Dedifferentiated amniotic fluid mesenchymal stem cell (primary cell): ENCODE measurements around the gene IRF8.

ENCODE experiments used
- DNase-seq: peaks from one replicate; pipeline ENCODE4 v3.0.0-alpha.2; 2016; ENCODE audit errors: extremely low spot score

The IRF8 gene

GRCh38 chr16:85913141-85913601 lies 14.2 kb downstream of the IRF8 start:
- no peak for DNase-seq

DNA sequence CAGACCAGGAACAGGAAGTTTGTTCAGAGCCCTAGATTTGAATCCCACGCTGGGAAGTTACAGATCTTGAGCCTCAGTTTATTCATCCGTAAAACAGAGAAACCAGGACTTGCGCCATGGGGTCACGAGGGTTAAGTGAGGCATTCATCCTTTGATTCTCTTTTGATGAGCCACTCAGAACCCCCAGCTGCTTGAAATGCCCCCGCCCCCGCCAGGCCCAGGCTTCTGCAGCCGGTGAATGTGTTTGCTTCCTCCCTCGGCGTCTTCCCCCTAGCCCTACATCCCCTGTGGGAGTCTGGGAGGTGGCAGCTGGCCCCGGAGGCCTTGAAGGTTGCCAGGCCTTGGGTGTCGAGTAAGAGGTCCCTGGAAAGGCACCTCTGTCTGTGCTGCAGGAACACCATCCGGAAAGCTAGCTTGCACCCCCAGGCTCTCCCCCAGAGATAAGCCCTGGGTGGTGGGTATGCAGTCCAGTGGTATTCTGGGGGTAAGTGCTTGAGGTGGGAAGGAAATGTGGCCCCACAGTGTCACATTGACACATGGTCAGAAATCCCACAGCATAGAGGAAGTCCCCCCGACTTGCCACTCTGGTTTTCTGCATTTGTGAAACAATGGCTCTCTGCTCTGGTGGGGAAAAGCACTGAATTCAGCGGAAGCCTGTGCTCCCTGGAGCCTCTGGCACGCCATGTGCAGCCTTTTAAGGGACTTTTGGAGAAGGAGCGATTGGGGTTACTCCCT lies 14.9 kb downstream of the IRF8 start:
- DNase-seq: no peak

- no peak for DNase-seq
Observed at GRCh38 chr16:85914423-85914794, 15.4 kb downstream of the IRF8 start.

DNA sequence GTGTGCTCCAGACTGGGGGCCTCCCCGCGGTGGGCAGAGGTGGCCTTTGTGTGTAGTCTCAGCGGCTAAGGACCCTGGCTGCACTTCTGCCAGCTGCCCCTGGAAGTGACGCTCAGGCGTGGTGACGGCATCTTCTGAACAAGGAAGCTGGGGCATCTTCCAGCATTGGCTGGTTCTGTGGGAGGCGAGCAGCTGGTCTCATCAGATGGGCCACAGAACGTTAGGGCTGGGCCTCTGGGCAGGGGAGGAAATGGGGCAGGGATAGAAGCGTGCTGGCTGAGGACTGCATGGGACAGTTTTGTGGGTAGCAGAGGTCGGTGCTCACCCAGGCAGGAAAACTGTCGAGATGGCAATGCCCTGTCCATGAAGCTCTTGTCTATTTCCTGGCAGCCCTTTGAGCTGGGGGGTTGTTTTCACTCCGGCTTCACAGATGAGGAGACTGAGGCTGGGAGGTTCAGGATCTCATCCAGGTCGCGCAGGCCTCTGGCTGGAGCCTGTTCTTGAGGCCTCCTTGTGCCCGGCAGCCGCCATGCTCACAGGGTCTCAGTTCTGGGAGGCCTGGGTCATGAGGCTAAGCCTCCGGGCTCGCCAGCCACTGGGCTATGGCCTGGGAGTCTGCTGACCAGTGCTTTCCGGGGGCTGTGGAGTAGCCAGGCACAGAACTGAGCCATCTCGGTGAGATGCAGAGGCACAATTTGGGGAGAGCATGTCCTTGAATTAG lies 16.3 kb downstream of the IRF8 start:
- no peak for DNase-seq

- no peak for DNase-seq
Observed at GRCh38 chr16:85916141-85916890, 17.4 kb downstream of the IRF8 start.

DNA sequence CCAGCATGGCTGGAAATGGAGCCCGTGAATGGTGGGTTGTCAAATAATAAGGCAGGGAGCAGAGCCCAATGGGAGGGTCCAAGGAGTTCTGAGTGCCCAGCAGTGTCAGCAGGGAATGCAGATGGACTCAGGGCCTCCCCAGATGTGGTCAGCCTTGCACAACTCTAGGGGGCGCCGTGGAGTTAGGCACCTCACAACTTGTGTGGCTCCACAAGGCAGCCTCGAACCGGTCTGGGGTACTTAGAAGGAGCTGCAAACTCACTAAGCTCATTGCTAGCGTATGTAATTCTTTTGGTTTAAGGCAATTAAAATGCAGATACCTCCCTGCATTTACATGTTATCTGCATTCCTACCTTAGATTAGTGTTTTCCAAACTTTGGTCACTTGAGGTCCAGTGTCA lies 18.1 kb downstream of the IRF8 start:
- no peak for DNase-seq

DNA sequence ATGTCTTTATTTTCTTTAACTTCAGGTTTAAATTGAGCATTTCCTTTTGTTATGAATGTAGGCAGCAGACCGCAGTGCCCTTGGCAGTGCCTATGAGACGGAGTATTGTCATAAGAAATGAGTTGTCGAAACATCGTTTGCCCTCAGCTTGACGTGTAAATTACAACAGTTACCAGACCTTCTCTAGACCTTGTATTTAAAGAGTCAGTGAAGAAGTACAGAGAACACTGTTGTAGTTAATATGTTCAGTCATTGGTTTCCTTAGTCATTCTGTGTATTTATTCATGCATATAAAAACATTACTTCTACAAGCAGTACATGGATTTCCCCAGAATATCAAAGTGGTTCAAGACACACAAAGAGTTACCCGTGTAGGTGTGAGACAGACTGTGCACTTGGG lies 19.0 kb downstream of the IRF8 start:
- no peak for DNase-seq

- no peak for DNase-seq
Observed at GRCh38 chr16:85918436-85918835, 19.5 kb downstream of the IRF8 start.

DNA sequence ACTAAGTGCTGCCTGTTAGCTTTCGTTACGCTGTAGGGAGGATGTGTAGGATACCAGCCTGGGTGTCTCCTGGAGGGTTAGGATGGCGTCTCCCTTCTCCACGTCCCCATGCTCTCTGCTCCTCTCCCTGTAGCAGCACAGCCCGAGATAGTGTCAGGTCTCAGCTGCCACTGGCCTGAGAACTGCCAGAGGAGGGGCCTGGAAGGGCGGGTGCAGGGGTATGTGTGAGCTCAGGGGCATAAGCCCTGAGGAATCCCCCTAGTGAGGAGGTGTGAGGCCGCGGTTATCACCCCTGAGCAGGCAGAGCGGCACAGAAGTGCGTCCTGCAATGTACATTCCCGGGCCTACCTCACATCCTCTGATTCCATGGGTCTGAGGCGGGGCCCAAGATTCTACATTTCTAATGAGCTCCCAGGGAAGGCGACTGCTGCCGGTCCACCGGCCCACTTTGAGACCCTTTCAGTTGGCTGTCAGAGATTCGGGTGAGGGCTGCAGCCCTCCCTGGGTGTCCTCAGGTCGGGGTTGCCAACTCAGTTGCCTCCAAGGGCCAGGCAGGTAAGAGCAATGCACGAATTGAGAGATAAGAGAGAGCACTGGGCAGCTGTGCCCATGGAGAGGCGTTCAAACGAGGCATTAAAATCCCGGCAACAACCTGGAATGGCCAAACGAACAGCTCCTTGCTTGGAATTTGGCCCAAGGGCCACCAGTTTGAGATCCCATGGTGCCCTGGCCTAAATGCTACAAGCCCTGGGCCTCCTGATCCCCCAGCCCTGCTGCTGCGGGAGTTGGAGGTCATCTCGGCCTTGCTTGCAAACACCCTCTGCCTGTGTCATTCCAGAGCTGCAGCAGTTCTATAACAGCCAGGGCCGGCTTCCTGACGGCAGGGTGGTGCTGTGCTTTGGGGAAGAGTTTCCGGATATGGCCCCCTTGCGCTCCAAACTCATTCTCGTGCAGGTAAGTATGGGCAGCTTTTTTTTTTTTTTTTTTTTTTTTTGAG lies 20.6 kb downstream of the IRF8 start:
- no peak for DNase-seq

GRCh38 chr16:85921026-85921425 lies 22.1 kb downstream of the IRF8 start:
- DNase-seq: no peak

GRCh38 chr16:85923153-85924021 lies 24.4 kb downstream of the IRF8 start:
- no peak for DNase-seq

DNA sequence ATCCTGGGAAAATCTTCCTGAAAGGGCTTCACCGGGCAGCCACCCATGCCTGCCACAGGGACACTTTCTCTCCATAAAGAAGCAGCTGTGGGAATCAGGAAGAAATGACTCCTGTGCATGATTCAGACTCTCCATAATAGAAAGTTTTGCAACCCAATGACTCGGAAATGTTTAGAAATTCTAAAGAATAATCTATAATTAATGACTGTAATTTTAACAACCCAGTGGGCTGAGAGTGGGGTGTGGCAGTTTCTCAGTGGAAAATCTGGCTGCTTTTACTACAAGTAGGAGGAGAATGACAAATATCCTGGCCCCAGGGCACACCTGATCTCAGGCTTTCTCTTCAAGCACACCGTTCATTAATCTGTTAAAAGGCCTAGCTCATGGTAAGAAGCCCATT lies 25.7 kb downstream of the IRF8 start:
- DNase-seq: no peak

- no peak for DNase-seq
Observed at GRCh38 chr16:85926370-85926769, 27.4 kb downstream of the IRF8 start.

GRCh38 chr16:85927371-85927770 lies 28.4 kb downstream of the IRF8 start:
- DNase-seq: no peak

DNA sequence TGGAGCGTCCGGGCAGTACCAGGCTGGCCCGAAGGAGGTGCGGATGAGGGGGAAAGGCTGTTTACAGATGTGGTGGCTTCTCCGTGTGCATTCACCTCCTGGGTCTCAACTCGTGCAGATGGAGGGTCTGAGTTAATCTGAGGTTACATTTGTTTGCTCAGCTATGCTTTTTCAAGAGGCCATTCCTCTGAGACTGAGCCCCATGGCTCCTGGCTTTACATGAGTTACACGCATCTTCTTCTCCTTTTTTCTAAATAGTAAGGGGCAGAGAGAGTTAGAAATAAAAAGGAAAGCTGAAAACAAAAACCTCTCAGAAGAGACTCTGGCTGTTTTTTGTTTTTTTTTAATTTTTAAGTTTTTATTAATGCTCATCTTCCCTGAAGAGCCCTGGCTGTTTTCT lies 29.0 kb downstream of the IRF8 start:
- DNase-seq: no peak

DNA sequence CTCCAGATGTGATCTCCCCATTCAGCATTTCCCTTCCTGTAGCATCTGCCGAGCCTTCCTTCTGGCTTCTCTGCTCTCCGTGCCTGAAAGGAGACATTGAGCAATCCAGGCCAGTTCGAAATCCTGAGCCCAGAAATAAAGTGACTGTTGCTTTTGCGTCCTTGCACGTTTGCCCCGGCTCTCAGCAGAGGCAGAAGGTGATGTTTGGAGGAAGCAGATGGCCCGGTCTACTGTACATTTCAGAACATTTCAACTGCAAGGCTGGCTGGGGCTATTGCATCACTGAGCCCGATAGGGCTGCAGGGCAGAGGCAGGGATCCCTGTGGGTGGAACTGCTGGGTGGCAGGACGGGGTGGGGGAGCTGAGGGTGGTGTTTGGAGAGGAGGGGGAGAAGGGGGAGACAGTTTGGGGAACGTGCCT lies 29.4 kb downstream of the IRF8 start:
- no peak for DNase-seq

DNA sequence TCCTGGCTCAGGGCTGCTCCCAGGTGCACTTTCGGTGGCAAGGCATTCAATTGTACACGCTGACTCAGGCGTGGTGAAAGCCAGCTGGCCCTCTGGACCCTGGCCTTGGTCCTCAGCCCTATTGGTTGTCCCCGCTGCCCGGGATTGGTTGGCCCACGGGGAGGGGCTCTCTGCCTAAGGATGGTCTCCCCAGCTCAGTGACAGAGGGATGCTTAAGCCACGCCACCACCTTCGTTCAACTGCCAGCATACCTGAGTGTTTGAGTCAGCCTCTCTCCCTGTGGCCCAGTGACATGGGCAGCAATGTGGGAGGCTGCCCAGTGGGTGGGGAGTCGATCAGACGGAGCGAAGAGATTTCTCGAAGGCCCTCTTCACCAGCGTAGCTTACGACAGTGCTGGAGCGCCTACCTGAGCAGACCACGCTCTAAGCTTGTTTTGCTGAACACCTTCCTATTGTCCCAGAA lies 30.3 kb downstream of the IRF8 start:
- no peak for DNase-seq

- DNase-seq: no peak
Observed at GRCh38 chr16:85930301-85930700, 31.3 kb downstream of the IRF8 start.

GRCh38 chr16:85931596-85932402 lies 32.8 kb downstream of the IRF8 start:
- no peak for DNase-seq

- no peak for DNase-seq
Observed at GRCh38 chr16:85934210-85934609, 35.2 kb downstream of the IRF8 start.
